ENCODE data around the gene HM13.
A peak's percentile ranks its signal among the peaks of the same experiment; 100 is the strongest.

Gene HM13

DNA sequence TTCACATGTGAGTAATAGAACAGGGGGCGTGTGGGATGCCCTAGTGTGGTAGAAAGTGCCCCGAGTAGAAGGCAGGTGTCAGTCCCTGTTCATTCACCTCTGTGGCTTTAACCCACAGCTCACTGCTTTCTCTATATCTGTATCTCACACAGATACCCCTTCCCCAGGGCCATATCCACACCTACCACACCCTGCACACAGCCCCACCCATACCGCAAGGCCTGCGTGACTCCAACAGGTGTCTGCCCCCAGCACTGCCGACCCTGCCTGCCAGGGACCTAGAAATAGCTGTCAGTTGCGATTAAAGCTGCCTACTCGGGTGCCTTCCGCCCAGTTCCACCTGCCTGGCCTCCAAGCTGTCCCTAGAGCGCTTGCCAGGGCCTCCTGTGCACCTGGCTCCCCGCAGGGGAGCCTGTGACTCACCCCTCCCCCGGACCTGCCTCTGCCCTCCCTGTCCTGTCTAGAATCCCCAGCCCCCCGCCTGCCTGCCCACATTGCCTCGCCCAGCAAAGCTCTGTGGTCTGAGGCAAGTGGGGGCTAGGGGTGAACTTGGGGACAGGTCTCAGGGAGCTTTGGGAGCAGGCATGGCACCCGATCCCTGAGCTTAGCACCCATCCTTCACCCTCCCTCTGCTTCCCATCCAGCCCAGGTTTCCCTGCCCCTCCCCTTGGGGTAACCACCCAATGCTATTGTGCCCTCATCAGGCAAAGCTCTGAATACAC, 52.6 kb downstream of the HM13 start:
- Histone ChIP-seq H3K36me3 (ENCODE audit: control insufficient read depth, insufficient read depth, low read length) (peaks cover 9% of the 10 kb centered on the region), H3K4me3 (ENCODE audit: low read length) (no peak overlapping the region), H3K9me3 (ENCODE audit: control insufficient read depth, low read length) (no peaks in the 10 kb centered on the region), H3K4me1 (ENCODE audit: control insufficient read depth, insufficient read depth, low read length) (peaks cover 71% of the 10 kb centered on the region), H3K27me3 (ENCODE audit: control insufficient read depth, insufficient read depth, low read length) (no peaks in the 10 kb centered on the region), H3K9ac (ENCODE audit: low read length) (peak overlapping the region; percentile 6)

DNA sequence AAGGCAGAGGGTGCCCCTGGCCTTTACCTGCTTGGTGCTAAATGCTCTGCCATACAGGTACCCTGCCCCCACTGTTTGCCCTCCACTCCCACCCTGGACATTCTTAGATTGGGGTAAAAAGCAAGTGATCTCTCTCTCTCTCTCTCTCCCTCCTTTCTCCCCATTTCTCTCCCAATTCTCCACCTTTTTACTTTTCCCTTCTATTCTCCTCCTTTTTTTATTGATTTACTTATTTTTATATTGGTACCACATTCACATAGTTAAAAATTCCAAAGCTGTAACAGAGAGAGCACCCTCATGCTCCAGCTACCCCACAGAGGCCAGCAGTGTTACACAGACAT, 53.1 kb downstream of the HM13 start:
- no peaks in the 10 kb centered on the region for H3K27me3 ChIP-seq (ENCODE audit: control insufficient read depth, insufficient read depth, low read length)
- no peaks in the 10 kb centered on the region for H3K9me3 ChIP-seq (ENCODE audit: control insufficient read depth, low read length)
- peaks cover 5% of the 10 kb centered on the region for H3K36me3 ChIP-seq (ENCODE audit: control insufficient read depth, insufficient read depth, low read length)
- peak overlapping the region; percentile 6 for H3K9ac ChIP-seq (ENCODE audit: low read length)
- H3K4me1 ChIP-seq (ENCODE audit: control insufficient read depth, insufficient read depth, low read length): peaks cover 73% of the 10 kb centered on the region
- no peak overlapping the region for H3K4me3 ChIP-seq (ENCODE audit: low read length)

DNA sequence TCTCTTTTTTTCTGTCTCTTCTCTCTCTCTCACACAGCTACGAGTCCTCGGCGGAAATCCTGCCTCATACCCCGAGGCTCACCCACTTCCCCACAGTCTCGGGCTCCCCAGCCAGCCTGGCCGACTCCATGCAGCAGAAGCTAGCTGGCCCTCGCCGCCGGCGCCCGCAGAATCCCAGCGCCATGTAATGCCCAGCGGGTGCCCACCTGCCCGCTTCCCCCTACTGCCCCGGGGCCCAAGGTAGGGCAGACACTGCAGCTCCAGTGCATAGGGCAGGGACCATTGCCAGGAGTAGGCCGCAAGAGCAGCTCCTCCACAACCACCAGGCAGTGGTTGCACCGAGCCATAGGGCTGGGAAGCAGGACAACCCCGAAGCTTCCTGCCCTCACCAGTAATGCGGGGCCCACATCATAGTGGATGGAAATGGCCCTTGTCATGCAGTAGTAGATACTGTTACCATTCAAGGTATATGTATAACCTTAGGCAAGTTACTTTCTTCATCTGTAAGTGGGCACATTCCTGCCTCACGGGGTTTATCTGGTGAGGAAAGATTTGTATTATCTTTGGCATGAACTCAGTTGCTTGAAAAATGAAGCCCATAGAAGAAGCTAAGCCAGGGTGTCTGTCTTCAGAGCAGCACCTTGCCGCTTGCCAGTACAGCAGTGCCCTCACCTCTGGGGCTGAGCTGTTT, 53.9 kb downstream of the HM13 start:
- H3K9ac ChIP-seq (ENCODE audit: low read length): no peak overlapping the region
- H3K27me3 ChIP-seq (ENCODE audit: control insufficient read depth, insufficient read depth, low read length): no peaks in the 10 kb centered on the region
- no peaks in the 10 kb centered on the region for H3K9me3 ChIP-seq (ENCODE audit: control insufficient read depth, low read length)
- no peak overlapping the region for H3K4me3 ChIP-seq (ENCODE audit: low read length)
- peaks cover 5% of the 10 kb centered on the region for H3K36me3 ChIP-seq (ENCODE audit: control insufficient read depth, insufficient read depth, low read length)
- peaks cover 69% of the 10 kb centered on the region for H3K4me1 ChIP-seq (ENCODE audit: control insufficient read depth, insufficient read depth, low read length)

DNA sequence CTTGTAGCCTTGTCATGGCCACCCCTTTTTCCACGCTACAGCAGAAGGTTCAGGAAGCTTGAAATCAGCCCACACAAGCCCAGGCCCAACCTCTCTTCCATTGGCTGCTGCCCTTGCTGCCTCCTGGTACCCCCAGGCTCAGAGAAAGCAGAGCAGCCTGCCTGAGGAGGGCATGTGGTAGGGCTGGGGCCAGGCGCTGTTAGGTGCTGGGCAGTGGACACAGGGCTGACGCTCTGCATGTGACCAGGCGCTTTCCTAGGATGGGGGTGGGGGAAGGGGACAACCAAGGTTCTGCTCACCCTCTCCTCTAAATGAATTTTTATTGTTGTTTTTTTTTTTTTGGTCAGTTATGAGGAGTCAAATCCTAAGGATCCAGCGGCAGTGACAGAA, 54.5 kb downstream of the HM13 start:
- Histone ChIP-seq H3K9ac (ENCODE audit: low read length) (no peak overlapping the region), H3K36me3 (ENCODE audit: control insufficient read depth, insufficient read depth, low read length) (peaks cover 5% of the 10 kb centered on the region), H3K9me3 (ENCODE audit: control insufficient read depth, low read length) (no peaks in the 10 kb centered on the region), H3K4me3 (ENCODE audit: low read length) (no peak overlapping the region), H3K27me3 (ENCODE audit: control insufficient read depth, insufficient read depth, low read length) (no peaks in the 10 kb centered on the region), H3K4me1 (ENCODE audit: control insufficient read depth, insufficient read depth, low read length) (peaks cover 71% of the 10 kb centered on the region)

DNA sequence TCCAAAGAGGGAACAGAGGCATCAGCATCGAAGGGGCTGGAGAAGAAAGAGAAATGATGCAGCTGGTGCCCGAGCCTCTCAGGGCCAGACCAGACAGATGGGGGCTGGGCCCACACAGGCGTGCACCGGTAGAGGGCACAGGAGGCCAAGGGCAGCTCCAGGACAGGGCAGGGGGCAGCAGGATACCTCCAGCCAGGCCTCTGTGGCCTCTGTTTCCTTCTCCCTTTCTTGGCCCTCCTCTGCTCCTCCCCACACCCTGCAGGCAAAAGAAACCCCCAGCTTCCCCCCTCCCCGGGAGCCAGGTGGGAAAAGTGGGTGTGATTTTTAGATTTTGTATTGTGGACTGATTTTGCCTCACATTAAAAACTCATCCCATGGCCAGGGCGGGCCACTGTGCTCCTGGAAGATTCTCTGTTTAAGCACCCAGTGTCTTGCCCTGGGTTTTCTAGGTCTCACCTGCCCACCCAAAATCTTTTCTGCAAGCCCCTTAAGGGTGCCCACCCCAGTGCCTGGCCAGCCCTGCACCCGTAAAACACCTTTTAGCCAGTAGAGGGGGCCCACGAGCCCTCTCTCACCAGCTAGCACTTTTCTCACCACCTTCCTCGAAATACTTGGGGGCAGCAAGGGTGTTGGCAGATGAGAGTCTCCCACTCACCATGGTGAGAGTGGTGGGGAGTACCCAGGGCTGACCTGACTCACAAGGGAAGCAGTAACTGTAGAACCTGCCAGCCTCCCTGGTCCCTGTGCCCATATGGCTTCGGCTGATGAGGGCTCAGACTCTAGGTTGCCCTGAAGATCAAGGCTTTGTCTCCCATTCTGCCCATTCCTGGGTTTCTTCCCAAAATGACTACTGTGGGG, 55.1 kb downstream of the HM13 start:
- no peak overlapping the region for H3K4me3 ChIP-seq (ENCODE audit: low read length)
- no peaks in the 10 kb centered on the region for H3K9me3 ChIP-seq (ENCODE audit: control insufficient read depth, low read length)
- no peaks in the 10 kb centered on the region for H3K27me3 ChIP-seq (ENCODE audit: control insufficient read depth, insufficient read depth, low read length)
- H3K36me3 ChIP-seq (ENCODE audit: control insufficient read depth, insufficient read depth, low read length): peaks cover 5% of the 10 kb centered on the region
- H3K4me1 ChIP-seq (ENCODE audit: control insufficient read depth, insufficient read depth, low read length): peaks cover 76% of the 10 kb centered on the region
- peak overlapping the region; percentile 22 for H3K9ac ChIP-seq (ENCODE audit: low read length)

DNA sequence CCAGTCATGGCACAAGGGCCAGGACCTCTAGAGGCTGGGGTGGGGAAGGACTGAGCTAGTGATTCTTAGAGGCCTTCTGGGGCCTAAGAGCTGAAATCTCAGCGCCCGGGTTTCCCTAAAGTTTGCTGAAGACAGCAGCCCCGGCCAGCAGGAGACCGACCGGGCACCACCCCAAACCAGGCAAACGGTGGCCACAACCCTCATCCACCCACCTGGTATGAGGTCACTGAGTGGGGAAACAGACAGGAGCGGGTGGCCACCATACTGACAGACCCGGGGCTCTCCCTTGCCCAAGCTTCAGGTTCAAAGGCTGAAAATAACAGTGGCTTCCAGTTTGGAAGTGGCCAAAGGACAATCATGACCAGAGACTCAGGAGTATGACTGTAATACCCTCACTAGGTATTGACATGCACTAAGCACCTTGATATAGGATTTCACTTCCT, 55.8 kb downstream of the HM13 start:
- Histone ChIP-seq H3K4me1 (ENCODE audit: control insufficient read depth, insufficient read depth, low read length) (peaks cover 76% of the 10 kb centered on the region), H3K36me3 (ENCODE audit: control insufficient read depth, insufficient read depth, low read length) (peaks cover 5% of the 10 kb centered on the region), H3K9me3 (ENCODE audit: control insufficient read depth, low read length) (no peaks in the 10 kb centered on the region), H3K9ac (ENCODE audit: low read length) (peak overlapping the region; percentile 22), H3K27me3 (ENCODE audit: control insufficient read depth, insufficient read depth, low read length) (no peaks in the 10 kb centered on the region), H3K4me3 (ENCODE audit: low read length) (no peak overlapping the region)

DNA sequence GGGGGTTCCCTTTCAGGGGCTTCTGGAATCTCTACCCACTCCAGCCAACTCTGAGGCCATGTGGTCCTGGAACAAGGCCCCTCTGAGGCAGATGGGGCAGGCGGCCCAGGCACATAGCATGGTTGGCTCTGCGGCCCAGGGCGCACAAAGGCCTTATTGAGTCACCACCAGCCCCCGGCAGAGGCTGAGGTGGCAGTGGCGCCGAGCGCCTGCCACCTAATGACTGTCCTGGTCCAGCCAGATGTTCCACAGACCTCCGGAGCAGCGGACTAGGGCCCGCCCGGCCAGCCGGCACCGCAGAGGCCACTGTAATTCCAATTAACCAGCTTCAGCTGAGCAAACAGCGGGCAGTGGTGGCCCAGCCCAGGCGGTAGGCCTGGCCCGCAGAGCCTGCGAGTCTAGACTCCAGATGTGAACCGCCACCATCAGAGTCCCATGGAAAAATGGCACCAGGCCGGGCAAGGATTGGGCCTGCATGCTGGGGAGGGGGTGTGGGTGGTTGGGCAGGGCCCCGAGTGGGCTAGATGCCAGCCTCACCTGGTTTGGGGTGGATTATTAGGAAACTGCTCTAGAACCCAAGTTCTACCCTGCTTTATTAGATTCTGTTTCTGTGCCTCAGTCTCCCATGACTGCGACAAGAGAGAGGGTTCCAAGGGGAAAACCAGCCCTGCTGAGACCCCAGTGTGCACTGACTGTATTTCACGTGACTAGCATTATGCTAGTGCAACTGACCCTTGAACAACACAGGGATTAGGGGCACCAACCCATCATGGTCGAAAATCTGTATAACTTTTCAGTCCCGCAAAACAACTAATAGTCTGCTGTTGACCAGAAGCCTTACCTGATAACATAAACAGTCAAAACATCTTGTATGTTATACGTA, 56.7 kb downstream of the HM13 start:
- no peaks in the 10 kb centered on the region for H3K36me3 ChIP-seq (ENCODE audit: control insufficient read depth, insufficient read depth, low read length)
- no peaks in the 10 kb centered on the region for H3K9me3 ChIP-seq (ENCODE audit: control insufficient read depth, low read length)
- H3K9ac ChIP-seq (ENCODE audit: low read length): peak overlapping the region; percentile 22
- H3K27me3 ChIP-seq (ENCODE audit: control insufficient read depth, insufficient read depth, low read length): no peaks in the 10 kb centered on the region
- H3K4me1 ChIP-seq (ENCODE audit: control insufficient read depth, insufficient read depth, low read length): peaks cover 69% of the 10 kb centered on the region
- no peak overlapping the region for H3K4me3 ChIP-seq (ENCODE audit: low read length)

DNA sequence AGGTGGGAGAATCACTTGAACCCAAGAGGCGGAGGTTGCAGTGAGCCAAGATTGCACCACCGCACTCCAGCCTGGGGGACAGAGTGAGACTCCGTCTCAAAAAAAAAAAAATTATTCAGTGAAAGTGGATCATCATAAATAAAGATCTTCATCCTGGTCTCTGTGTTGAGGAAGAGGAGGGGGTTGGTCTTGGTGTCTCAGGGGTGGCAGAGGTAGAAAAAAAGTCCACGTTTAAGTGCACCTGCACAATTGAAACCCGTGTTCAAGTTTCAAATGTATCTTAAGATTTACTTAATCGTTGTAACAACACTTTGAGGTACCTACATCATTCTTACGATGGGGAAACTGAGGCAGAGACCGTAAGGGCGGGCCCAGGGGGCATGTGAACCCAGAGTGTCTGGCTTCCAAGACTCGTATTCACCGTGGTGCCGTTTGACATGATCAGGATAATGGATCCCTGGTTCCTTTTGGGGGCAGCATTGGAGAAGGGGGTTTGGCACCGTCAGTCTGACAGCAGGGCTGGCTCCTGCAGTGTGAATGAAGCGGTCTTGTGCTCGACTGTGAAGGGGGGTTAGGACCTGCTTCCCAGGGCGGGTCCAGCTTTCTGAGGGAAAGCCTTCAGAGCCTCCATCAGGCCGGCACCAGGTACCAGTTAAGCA, 57.9 kb downstream of the HM13 start:
- Histone ChIP-seq H3K4me1 (ENCODE audit: control insufficient read depth, insufficient read depth, low read length) (peaks cover 57% of the 10 kb centered on the region), H3K9ac (ENCODE audit: low read length) (peak overlapping the region; percentile 58), H3K36me3 (ENCODE audit: control insufficient read depth, insufficient read depth, low read length) (no peaks in the 10 kb centered on the region), H3K27me3 (ENCODE audit: control insufficient read depth, insufficient read depth, low read length) (no peaks in the 10 kb centered on the region), H3K9me3 (ENCODE audit: control insufficient read depth, low read length) (no peaks in the 10 kb centered on the region), H3K4me3 (ENCODE audit: low read length) (no peak overlapping the region)

DNA sequence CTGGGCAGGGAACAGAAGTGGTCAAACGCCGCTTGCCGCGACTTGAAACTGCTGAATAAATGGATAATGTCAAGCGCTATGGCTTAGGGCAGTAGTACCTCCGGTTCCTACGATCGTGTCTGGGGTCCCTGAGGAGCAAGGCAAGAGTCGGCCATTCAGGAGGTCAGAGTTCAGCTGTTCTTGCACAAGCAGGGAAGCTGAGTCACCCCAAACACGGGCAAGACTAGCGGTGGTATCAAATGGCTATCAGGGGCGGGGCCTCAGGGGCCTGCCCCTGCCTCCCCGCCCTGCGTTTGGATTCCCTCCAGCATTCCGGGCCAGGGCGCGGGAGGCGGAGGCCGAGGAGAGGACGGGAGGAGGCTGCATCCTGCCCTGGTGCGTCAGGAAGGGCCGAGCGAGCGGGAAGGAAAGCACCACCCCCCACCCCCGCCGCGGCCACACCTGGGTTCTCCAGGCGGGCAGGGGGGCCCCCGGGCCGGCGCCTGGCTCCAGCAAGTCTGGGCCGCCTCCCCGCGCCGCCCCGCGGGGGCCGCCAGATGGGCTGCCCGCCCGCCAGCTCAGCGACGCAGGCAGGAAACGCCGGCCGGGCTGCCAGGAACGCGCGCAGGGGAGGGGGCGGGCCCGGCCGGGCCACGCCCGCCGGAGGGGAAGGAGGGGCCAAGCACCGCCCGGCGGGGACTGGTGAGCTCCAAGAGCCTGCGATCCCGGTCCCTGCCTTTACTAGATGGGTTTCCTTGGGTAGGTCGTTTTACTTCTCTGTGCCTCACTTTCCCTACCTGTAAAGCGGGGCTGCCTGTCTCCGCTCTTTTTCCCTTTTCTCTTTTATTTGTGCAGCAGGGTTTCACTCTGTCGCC, 58.7 kb downstream of the HM13 start:
- Histone ChIP-seq H3K36me3 (ENCODE audit: control insufficient read depth, insufficient read depth, low read length) (no peaks in the 10 kb centered on the region), H3K27me3 (ENCODE audit: control insufficient read depth, insufficient read depth, low read length) (no peaks in the 10 kb centered on the region), H3K9ac (ENCODE audit: low read length) (peak overlapping the region; percentile 84), H3K4me3 (ENCODE audit: low read length) (peak overlapping the region; percentile 75), H3K9me3 (ENCODE audit: control insufficient read depth, low read length) (no peaks in the 10 kb centered on the region), H3K4me1 (ENCODE audit: control insufficient read depth, insufficient read depth, low read length) (peaks cover 52% of the 10 kb centered on the region)

DNA sequence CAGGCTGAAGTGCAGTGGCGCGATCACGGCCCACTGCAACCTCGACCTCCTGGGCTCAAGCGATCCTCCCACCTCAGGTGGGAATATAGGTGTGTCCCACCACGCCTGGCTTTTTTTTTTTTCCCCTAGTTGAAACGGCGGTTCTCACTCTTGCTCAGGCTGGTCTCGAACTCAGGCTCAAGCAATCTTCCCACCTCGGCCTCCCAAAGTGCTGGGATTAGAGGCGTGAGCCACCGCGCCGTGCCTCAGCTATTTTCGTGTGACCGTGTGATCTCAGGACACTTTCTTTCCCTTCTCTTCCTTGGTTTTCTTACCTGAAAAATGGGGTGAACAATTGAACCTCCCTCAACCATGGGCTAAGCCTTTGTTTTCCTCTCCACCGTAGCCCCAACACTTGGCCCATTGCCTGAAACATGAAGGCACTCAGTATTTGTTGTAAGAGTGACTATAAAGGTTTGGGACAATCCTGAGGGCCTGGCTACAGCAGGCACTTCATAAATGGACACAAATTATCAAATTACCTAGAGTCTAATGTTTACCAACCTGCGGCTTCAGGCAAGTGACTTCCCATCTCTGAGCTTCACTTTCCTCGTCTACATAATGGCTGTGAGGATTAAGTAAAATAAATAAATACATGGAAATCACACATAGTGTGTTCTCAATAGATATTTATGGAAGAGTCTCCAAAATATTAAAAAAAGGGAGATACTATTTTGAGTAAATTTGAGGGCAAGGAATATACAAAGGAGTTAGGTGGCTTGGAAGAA, 59.5 kb downstream of the HM13 start:
- H3K9ac ChIP-seq (ENCODE audit: low read length): peak overlapping the region; percentile 84
- H3K9me3 ChIP-seq (ENCODE audit: control insufficient read depth, low read length): no peaks in the 10 kb centered on the region
- peak overlapping the region; percentile 75 for H3K4me3 ChIP-seq (ENCODE audit: low read length)
- H3K36me3 ChIP-seq (ENCODE audit: control insufficient read depth, insufficient read depth, low read length): no peaks in the 10 kb centered on the region
- peaks cover 45% of the 10 kb centered on the region for H3K4me1 ChIP-seq (ENCODE audit: control insufficient read depth, insufficient read depth, low read length)
- no peaks in the 10 kb centered on the region for H3K27me3 ChIP-seq (ENCODE audit: control insufficient read depth, insufficient read depth, low read length)
